ENCODE measurements around the gene OR51B6.

OR51B6 gene

DNA sequence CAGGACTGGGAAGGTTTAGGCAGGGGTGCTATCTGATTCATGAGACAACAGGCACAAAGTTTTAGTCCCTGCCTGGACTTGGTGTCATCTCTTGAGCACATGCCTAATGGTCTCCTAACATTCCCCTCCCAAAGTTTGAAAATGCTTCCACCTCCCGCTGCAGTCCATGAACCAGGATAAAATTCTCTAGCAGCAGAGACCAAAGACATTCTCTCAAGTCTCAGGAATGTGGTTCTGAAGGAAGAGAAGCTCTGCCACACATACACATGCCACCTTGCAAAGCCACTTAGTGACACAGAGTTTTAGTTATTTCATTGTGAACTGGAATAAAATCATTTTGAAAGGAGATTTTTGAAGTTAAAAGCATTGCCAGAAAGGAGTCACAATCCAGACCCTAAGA lies 15.5 kb downstream of the OR51B6 start:
- H3K4me2 ChIP-seq (ENCODE audit: low read length), result peak overlapping the region; percentile 8
- H3K4me1 ChIP-seq (ENCODE audit: control insufficient read depth, insufficient read depth, low read length), result peaks cover 35% of the 10 kb centered on the region
- no peak overlapping the region for H3K4me3 ChIP-seq (ENCODE audit: low read length)
- no peaks in the 10 kb centered on the region for H3K36me3 ChIP-seq (ENCODE audit: insufficient read depth, low read length)
- no peaks in the 10 kb centered on the region for H3K27me3 ChIP-seq (ENCODE audit: control insufficient read depth, insufficient read depth, low read length)
- H3K9ac ChIP-seq (ENCODE audit: low read depth, low read length), result peak overlapping the region; percentile 17
- no peaks in the 10 kb centered on the region for H3K9me3 ChIP-seq (replicated peaks; ENCODE audit: low read length)

DNA sequence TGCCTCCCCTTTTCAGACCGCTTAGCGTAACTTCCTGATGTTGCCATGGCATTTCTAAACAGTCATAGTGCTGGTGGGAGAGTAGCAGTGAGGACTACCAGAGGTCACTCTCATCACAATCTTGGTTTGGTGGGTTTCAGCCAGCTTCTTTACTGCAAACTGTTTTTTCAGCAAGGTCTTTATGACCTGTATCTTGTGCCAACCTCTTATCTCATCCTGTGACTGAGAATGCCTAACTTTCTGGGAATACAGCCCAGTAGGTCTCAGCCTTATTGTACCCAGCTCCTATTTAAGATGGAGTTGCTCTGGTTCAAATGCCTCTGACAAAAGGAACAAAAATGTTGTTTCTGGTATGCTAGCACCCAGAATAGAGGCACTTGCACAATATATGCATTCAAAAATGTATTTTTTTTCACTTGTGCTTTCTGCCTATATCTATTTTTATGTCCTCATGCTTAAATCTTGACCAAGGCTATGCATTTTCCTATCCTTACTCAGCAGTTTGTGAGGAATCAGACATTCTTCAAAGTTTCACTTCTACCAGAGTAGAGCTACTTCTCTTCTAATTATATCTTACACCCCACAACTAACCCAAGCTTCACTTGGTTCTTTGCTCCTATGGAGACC lies 16.3 kb downstream of the OR51B6 start:
- Histone ChIP-seq H3K27me3 (ENCODE audit: control insufficient read depth, insufficient read depth, low read length) (no peaks in the 10 kb centered on the region), H3K36me3 (ENCODE audit: insufficient read depth, low read length) (no peaks in the 10 kb centered on the region), H3K9ac (ENCODE audit: low read depth, low read length) (peak overlapping the region; percentile 17), H3K4me2 (ENCODE audit: low read length) (no peak overlapping the region), H3K4me1 (ENCODE audit: control insufficient read depth, insufficient read depth, low read length) (peaks cover 35% of the 10 kb centered on the region), H3K9me3 (replicated peaks; ENCODE audit: low read length) (no peaks in the 10 kb centered on the region), H3K4me3 (ENCODE audit: low read length) (no peak overlapping the region)

DNA sequence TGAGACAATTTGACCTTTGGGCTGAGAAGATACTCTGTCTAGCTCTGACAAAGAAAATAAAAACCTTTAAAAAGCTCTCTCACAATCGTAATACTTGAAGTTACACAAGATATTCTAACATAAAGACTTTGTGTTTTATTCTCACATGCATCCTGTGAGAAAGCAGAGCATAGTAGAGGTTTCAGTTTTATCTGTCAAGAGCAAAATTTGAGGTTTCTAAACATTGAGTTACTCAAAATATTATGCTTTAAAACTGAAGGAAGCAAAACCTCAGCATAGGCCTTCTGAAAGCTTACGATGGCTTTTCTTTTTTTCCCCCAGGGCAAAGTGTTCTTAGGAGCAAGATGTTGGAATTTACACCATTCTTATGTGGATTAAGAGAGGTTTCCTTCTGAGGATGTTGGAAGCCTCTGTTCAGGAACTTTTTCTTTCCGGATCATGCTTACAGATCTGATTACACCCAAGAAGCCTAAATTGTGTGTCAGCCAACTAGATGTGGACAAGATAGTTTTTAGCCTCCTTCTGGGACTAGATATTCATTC lies 17.3 kb downstream of the OR51B6 start:
- Histone ChIP-seq H3K36me3 (ENCODE audit: insufficient read depth, low read length) (no peaks in the 10 kb centered on the region), H3K9me3 (replicated peaks; ENCODE audit: low read length) (no peaks in the 10 kb centered on the region), H3K27me3 (ENCODE audit: control insufficient read depth, insufficient read depth, low read length) (no peaks in the 10 kb centered on the region), H3K4me2 (ENCODE audit: low read length) (no peak overlapping the region), H3K4me1 (ENCODE audit: control insufficient read depth, insufficient read depth, low read length) (peaks cover 35% of the 10 kb centered on the region), H3K4me3 (ENCODE audit: low read length) (no peak overlapping the region), H3K9ac (ENCODE audit: low read depth, low read length) (no peak overlapping the region)

DNA sequence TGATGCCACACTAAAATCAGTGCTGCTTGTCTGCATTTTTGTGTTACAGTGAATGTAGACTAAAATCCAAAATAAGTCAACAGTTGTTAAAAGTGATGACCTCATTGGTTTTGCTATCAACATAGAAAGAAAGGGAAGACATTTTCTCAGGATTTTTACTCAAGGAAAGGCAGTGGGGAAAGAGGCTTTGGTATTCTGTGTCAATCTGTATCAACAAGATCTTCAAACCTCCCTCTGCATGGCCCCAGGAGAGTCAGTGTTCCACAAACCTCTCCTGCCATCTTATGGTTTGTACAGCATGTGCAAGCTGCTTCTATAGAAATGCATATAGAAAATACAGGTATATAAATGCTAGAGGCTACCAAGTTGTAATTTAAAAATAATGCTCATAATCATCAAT lies 18.5 kb downstream of the OR51B6 start:
- Histone ChIP-seq H3K4me1 (ENCODE audit: control insufficient read depth, insufficient read depth, low read length) (peaks cover 23% of the 10 kb centered on the region), H3K4me2 (ENCODE audit: low read length) (no peak overlapping the region), H3K9me3 (replicated peaks; ENCODE audit: low read length) (no peaks in the 10 kb centered on the region), H3K4me3 (ENCODE audit: low read length) (no peak overlapping the region), H3K27me3 (ENCODE audit: control insufficient read depth, insufficient read depth, low read length) (no peaks in the 10 kb centered on the region), H3K9ac (ENCODE audit: low read depth, low read length) (no peak overlapping the region), H3K36me3 (ENCODE audit: insufficient read depth, low read length) (no peaks in the 10 kb centered on the region)

DNA sequence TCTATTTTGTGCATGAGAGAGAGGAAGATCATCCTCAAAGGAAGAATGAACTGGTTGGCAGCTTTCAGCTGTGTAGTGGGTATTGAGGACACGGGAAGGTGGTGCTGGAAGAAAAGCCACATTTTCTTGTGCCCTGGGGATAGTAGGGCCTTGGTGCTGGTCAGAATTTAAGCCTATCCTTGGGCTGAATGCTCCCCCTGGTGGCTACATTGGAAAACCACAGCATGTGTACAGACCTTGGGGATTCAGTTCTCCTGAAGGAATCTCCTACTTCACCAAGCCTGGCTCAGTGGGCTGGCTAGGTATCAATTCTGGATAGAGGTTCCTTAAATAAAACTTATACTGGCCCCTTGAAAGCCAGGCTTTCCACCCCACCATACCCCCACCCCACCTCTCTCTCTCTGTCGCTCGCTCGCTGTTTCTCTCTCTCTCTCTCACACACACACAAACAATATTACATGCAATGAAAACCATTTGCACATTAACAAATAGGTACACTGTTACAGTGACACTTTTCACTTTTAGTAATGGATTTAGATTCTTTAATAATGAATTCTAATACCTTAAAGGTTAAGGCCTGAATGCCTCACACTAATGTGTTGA lies 29.5 kb downstream of the OR51B6 start:
- Histone ChIP-seq H3K4me2 (ENCODE audit: low read length) (no peak overlapping the region), H3K27me3 (ENCODE audit: control insufficient read depth, insufficient read depth, low read length) (peaks cover 18% of the 10 kb centered on the region), H3K9ac (ENCODE audit: low read depth, low read length) (no peak overlapping the region), H3K9me3 (replicated peaks; ENCODE audit: low read length) (no peaks in the 10 kb centered on the region), H3K36me3 (ENCODE audit: insufficient read depth, low read length) (no peaks in the 10 kb centered on the region), H3K4me3 (ENCODE audit: low read length) (no peak overlapping the region), H3K4me1 (ENCODE audit: control insufficient read depth, insufficient read depth, low read length) (no peaks in the 10 kb centered on the region)

DNA sequence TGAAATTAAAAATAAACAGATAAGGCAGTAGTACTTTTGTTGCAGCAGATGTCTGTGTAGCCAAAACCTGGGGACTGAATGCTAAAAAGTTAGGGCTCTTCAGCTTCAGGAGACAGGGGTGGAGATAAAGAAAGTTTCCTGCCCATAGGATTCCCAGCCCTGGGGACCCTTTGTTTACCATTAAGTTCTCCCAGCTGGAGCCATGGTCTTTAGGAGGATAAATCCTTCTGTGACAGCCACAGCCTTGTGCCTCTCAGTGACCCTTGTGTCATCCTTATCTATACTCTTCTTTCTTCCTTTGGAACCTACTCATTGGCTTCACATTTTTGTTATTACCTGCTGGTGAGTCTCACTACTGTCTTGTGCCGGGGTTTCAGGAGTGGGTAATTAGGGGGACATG lies 32.3 kb downstream of the OR51B6 start, which contains the start of gene OR51M1:
Gene OR51M1 (plus strand): TSS at position 237 of the 400 bp plus-strand sequence. CDS start 5,587 bp downstream, outside the sequence.
- H3K27me3 ChIP-seq (ENCODE audit: control insufficient read depth, insufficient read depth, low read length), result peaks cover 18% of the 10 kb centered on the region
- no peak within 1 kb of the TSS for H3K9ac ChIP-seq (ENCODE audit: low read depth, low read length)
- no peak within 1 kb of the TSS for H3K4me2 ChIP-seq (ENCODE audit: low read length)
- H3K9me3 ChIP-seq (replicated peaks; ENCODE audit: low read length), result no peaks in the 10 kb centered on the region
- H3K4me1 ChIP-seq (ENCODE audit: control insufficient read depth, insufficient read depth, low read length), result no peaks in the 10 kb centered on the region
- H3K4me3 ChIP-seq (ENCODE audit: low read length), result no peak within 1 kb of the TSS
- no peaks in the 10 kb centered on the region for H3K36me3 ChIP-seq (ENCODE audit: insufficient read depth, low read length)

DNA sequence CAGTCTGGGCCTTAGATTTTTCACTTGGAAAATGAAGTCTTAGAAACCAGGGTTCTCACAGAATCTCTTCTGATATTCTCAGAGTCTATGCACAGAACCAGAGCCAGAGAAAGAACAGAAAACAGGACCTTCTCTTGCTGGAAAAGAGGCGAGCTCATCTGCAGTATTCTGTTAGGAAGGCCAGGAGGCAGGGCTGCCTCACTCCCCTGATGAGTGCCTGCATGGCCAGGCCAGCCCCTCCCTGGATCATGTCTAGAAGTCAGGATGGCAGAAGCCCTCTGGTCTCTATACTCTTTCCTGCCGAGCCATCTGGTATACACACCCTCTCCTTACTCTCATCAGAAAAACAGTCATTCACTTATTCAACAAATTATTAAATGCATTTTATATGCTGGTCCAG lies 33.0 kb downstream of the OR51B6 start:
- Histone ChIP-seq H3K36me3 (ENCODE audit: insufficient read depth, low read length) (no peaks in the 10 kb centered on the region), H3K4me2 (ENCODE audit: low read length) (no peak overlapping the region), H3K4me3 (ENCODE audit: low read length) (no peak overlapping the region), H3K9ac (ENCODE audit: low read depth, low read length) (no peak overlapping the region), H3K27me3 (ENCODE audit: control insufficient read depth, insufficient read depth, low read length) (peaks cover 18% of the 10 kb centered on the region), H3K9me3 (replicated peaks; ENCODE audit: low read length) (no peaks in the 10 kb centered on the region), H3K4me1 (ENCODE audit: control insufficient read depth, insufficient read depth, low read length) (no peaks in the 10 kb centered on the region)

DNA sequence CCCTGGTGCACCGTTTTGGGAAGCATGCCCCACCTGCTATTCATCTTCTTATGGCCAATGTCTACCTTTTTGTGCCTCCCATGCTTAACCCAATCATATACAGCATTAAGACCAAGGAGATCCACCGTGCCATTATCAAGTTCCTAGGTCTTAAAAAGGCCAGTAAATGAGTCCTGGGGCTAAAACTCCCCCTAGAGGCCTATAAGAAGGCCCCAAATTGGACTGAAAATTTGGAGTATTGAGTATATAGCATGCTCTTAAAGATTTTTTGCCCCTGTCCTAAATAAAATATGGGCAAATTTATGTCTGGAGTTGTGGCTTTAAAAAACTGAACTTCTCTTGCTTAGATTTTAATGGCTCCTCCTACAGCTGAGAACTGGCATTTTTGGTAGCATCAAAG lies 38.9 kb downstream of the OR51B6 start:
- H3K4me1 ChIP-seq (ENCODE audit: control insufficient read depth, insufficient read depth, low read length), result no peaks in the 10 kb centered on the region
- H3K9ac ChIP-seq (ENCODE audit: low read depth, low read length), result no peak overlapping the region
- no peaks in the 10 kb centered on the region for H3K36me3 ChIP-seq (ENCODE audit: insufficient read depth, low read length)
- peaks cover 6% of the 10 kb centered on the region for H3K27me3 ChIP-seq (ENCODE audit: control insufficient read depth, insufficient read depth, low read length)
- H3K9me3 ChIP-seq (replicated peaks; ENCODE audit: low read length), result no peaks in the 10 kb centered on the region
- H3K4me2 ChIP-seq (ENCODE audit: low read length), result no peak overlapping the region
- H3K4me3 ChIP-seq (ENCODE audit: low read length), result no peak overlapping the region

DNA sequence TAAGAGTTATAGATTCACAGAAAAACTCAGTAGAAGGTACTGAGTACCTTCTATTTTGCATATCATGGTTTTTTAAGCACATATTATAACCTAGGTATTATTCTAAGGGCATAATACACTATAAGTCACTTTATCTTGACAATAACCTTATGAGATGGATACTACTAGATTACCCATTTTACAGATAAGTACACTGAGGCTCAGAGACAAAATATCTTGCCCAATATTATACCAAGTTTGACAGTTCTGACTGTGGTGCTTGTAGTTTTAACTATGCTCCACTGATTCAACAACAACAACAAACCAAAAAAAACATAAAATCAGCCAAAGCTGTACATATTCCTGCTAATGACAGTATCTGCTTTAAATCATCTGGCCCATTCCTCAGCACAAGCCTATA lies 42.8 kb downstream of the OR51B6 start:
- Histone ChIP-seq H3K4me3 (ENCODE audit: low read length) (no peak overlapping the region), H3K9me3 (replicated peaks; ENCODE audit: low read length) (no peaks in the 10 kb centered on the region), H3K4me1 (ENCODE audit: control insufficient read depth, insufficient read depth, low read length) (no peaks in the 10 kb centered on the region), H3K36me3 (ENCODE audit: insufficient read depth, low read length) (no peaks in the 10 kb centered on the region), H3K4me2 (ENCODE audit: low read length) (no peak overlapping the region), H3K27me3 (ENCODE audit: control insufficient read depth, insufficient read depth, low read length) (peaks cover 6% of the 10 kb centered on the region), H3K9ac (ENCODE audit: low read depth, low read length) (no peak overlapping the region)

DNA sequence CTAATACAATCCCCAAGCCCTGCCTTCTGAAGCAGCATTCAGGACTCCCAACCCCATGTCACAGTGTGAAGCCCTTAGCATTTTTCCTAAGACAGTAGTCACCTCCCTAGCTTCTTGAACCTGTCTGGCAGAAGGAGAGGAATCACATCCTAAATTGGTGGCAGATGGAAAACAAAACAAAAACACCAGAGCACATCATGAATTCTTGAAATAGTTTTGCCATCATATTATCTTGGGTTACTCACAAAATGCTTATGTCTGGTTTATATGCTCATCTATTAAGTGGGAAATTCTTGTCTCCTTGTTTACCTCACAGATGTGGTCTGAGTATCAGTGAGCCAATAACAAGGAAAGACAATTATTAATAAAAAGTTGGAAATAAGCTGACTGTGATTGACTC lies 47.6 kb downstream of the OR51B6 start:
- no peak overlapping the region for H3K4me3 ChIP-seq (ENCODE audit: low read length)
- no peaks in the 10 kb centered on the region for H3K9me3 ChIP-seq (replicated peaks; ENCODE audit: low read length)
- H3K4me2 ChIP-seq (ENCODE audit: low read length), result no peak overlapping the region
- peaks cover 6% of the 10 kb centered on the region for H3K27me3 ChIP-seq (ENCODE audit: control insufficient read depth, insufficient read depth, low read length)
- no peak overlapping the region for H3K9ac ChIP-seq (ENCODE audit: low read depth, low read length)
- H3K36me3 ChIP-seq (ENCODE audit: insufficient read depth, low read length), result no peaks in the 10 kb centered on the region
- H3K4me1 ChIP-seq (ENCODE audit: control insufficient read depth, insufficient read depth, low read length), result no peaks in the 10 kb centered on the region

All from skeletal muscle satellite cell (primary cell).